WTC11 (cell line): ENCODE results near the gene GPR176. TPM values are rescaled to one million over a fixed set of nuclear protein-coding genes. Genes with fewer than 3 reads are reported as not detected.

Experiments used
- ATAC-seq: fragments of 200-7000 bp; cut with Tn5 transposase; 2 replicates; pipeline ENCODE4 v1.10.0; 2021; ENCODE audit warnings: mild to moderate bottlenecking, moderate library complexity
- CTCF ChIA-PET: fragments of 300-600 bp; sonication (Branson Sonifier 250); formaldehyde crosslinking; loops from one replicate; lab custom pipeline; 2021; ENCODE audit warnings: antibody characterized with exemption; lab: Charles Lee
- POLR2A ChIA-PET: fragments of 350-600 bp; sonication (Branson Sonifier 250); formaldehyde crosslinking; loops from one replicate; lab custom pipeline; 2021; ENCODE audit warnings: antibody characterized with exemption; lab: Charles Lee
- DNase-seq: peaks from one replicate; pipeline ENCODE4 v3.0.0; 2021; ENCODE audit warnings: low spot score
- H3K27ac Mint-ChIP-seq: 2 replicates; pipeline ENCODE4 v1.8.0; 2021; ENCODE audit warnings: mixed read lengths
- H3K27me3 Mint-ChIP-seq: 2 replicates; pipeline ENCODE4 v1.8.0; 2021; ENCODE audit warnings: low read depth, mild to moderate bottlenecking, moderate library complexity, mixed read lengths
- H3K36me3 Mint-ChIP-seq: 2 replicates; pipeline ENCODE4 v1.8.0; 2021; ENCODE audit warnings: mixed read lengths
- H3K4me1 Mint-ChIP-seq: 2 replicates; pipeline ENCODE4 v1.8.0; 2022; ENCODE audit warnings: mixed read lengths
- H3K4me3 Mint-ChIP-seq: 2 replicates; pipeline ENCODE4 v1.8.0; 2021; ENCODE audit warnings: mild to moderate bottlenecking, moderate library complexity, mixed read lengths
- H3K9me3 Mint-ChIP-seq: 2 replicates; pipeline ENCODE4 v1.8.0; 2021; ENCODE audit warnings: mixed read lengths
- ARID4B ChIP-seq: sonication (generic); formaldehyde crosslinking; IDR thresholded peaks from 2 replicates; pipeline ENCODE4 v1.8.0; 2023; ENCODE audit warnings: missing genetic modification reagents, mild to moderate bottlenecking, borderline replicate concordance
- ATF3 ChIP-seq: sonication (generic); formaldehyde crosslinking; conservative IDR thresholded peaks from 2 replicates; pipeline ENCODE4 v1.8.1; 2022; ENCODE audit warnings: mild to moderate bottlenecking, missing genetic modification reagents
- CREM ChIP-seq: sonication (generic); formaldehyde crosslinking; IDR thresholded peaks from 2 replicates; pipeline ENCODE4 v1.8.1; 2022; ENCODE audit warnings: mild to moderate bottlenecking, missing genetic modification reagents, moderate library complexity
- CTCF ChIP-seq: fragments of 200-600 bp; IDR thresholded peaks from 2 replicates; pipeline ENCODE4 v1.8.0; 2022; ENCODE audit warnings: antibody characterized with exemption
- ELF4 ChIP-seq: sonication (generic); formaldehyde crosslinking; IDR thresholded peaks from 2 replicates; pipeline ENCODE4 v1.8.1; 2022; ENCODE audit warnings: low read depth, mild to moderate bottlenecking, moderate library complexity, missing genetic modification reagents
- ESRRA ChIP-seq: sonication (generic); formaldehyde crosslinking; IDR thresholded peaks from 2 replicates; pipeline ENCODE4 v1.8.1; 2022; ENCODE audit warnings: mild to moderate bottlenecking, missing genetic modification reagents, borderline replicate concordance
- FOXK1 ChIP-seq: sonication (generic); formaldehyde crosslinking; IDR thresholded peaks from 2 replicates; pipeline ENCODE4 v1.8.0; 2022; ENCODE audit warnings: mild to moderate bottlenecking, moderate library complexity, missing genetic modification reagents
- HMGXB4 ChIP-seq: sonication (generic); formaldehyde crosslinking; IDR thresholded peaks from 2 replicates; pipeline ENCODE4 v1.8.1; 2023; ENCODE audit warnings: mild to moderate bottlenecking, moderate library complexity, missing genetic modification reagents
- IRF2 ChIP-seq: sonication (generic); formaldehyde crosslinking; IDR thresholded peaks from 2 replicates; pipeline ENCODE4 v1.8.0; 2022; ENCODE audit warnings: low read depth, missing genetic modification reagents, borderline replicate concordance
- JAZF1 ChIP-seq: fragments of 250-450 bp; sonication (Bioruptor Pico); IDR thresholded peaks from 2 replicates; pipeline ENCODE4 v1.9.0; 2021; ENCODE audit warnings: moderate library complexity, mild to moderate bottlenecking, inconsistent platforms
- JUN ChIP-seq: sonication (generic); formaldehyde crosslinking; IDR thresholded peaks from 2 replicates; pipeline ENCODE4 v1.8.0; 2023; ENCODE audit warnings: mild to moderate bottlenecking, missing genetic modification reagents
- KAT7 ChIP-seq: sonication (generic); formaldehyde crosslinking; IDR thresholded peaks from 2 replicates; pipeline ENCODE4 v1.8.1; 2023; ENCODE audit warnings: missing genetic modification reagents, mild to moderate bottlenecking, borderline replicate concordance
- NFATC4 ChIP-seq: fragments of 250-450 bp; sonication (Bioruptor Pico); IDR thresholded peaks from 2 replicates; pipeline ENCODE4 v1.9.0; 2021; ENCODE audit warnings: mild to moderate bottlenecking
- NFE2L1 ChIP-seq: sonication (generic); formaldehyde crosslinking; IDR thresholded peaks from 2 replicates; pipeline ENCODE4 v1.8.1; 2023; ENCODE audit warnings: missing genetic modification reagents
- NR1H2 ChIP-seq: sonication (generic); formaldehyde crosslinking; IDR thresholded peaks from 2 replicates; pipeline ENCODE4 v1.9.0; 2021; ENCODE audit warnings: mild to moderate bottlenecking, moderate library complexity, missing genetic modification reagents
- NR2C2 ChIP-seq: sonication (generic); formaldehyde crosslinking; IDR thresholded peaks from 2 replicates; pipeline ENCODE4 v1.8.0; 2022; ENCODE audit warnings: mild to moderate bottlenecking, missing genetic modification reagents
- PRRX2 ChIP-seq: fragments of 250-450 bp; sonication (Bioruptor Pico); IDR thresholded peaks from 2 replicates; pipeline ENCODE4 v1.8.0; 2021; ENCODE audit warnings: mild to moderate bottlenecking
- SMAD4 ChIP-seq: sonication (generic); formaldehyde crosslinking; IDR thresholded peaks from 2 replicates; pipeline ENCODE4 v1.8.0; 2022; ENCODE audit warnings: mild to moderate bottlenecking, missing genetic modification reagents
- SOX15 ChIP-seq: fragments of 250-450 bp; sonication (Bioruptor Pico); IDR thresholded peaks from 2 replicates; pipeline ENCODE4 v1.9.0; 2021; ENCODE audit warnings: mild to moderate bottlenecking
- TEAD4 ChIP-seq: sonication (generic); formaldehyde crosslinking; IDR thresholded peaks from 2 replicates; pipeline ENCODE4 v1.8.0; 2022; ENCODE audit warnings: mild to moderate bottlenecking, missing genetic modification reagents
- ZBTB21 ChIP-seq: sonication (generic); formaldehyde crosslinking; IDR thresholded peaks from 2 replicates; pipeline ENCODE4 v1.8.1; 2023; ENCODE audit warnings: mild to moderate bottlenecking, missing genetic modification reagents, borderline replicate concordance
- ZNF121 ChIP-seq: sonication (generic); formaldehyde crosslinking; IDR thresholded peaks from 2 replicates; pipeline ENCODE4 v1.8.0; 2023; ENCODE audit warnings: missing genetic modification reagents
- ZNF138 ChIP-seq: sonication (generic); formaldehyde crosslinking; conservative IDR thresholded peaks from 2 replicates; pipeline ENCODE4 v1.8.1; 2022; ENCODE audit warnings: mild to moderate bottlenecking, moderate library complexity, missing genetic modification reagents
- ZNF263 ChIP-seq: sonication (generic); formaldehyde crosslinking; IDR thresholded peaks from 2 replicates; pipeline ENCODE4 v1.8.1; 2022; ENCODE audit warnings: low read depth, mild to moderate bottlenecking, moderate library complexity, missing genetic modification reagents
- ZNF281 ChIP-seq: sonication (generic); formaldehyde crosslinking; IDR thresholded peaks from 2 replicates; pipeline ENCODE4 v1.8.0; 2023; ENCODE audit warnings: mild to moderate bottlenecking, missing genetic modification reagents
- ZNF317 ChIP-seq: sonication (generic); formaldehyde crosslinking; IDR thresholded peaks from 2 replicates; pipeline ENCODE4 v1.8.1; 2023; ENCODE audit warnings: low read depth, mild to moderate bottlenecking, moderate library complexity, missing genetic modification reagents, borderline replicate concordance
- ZNF671 ChIP-seq: fragments of 250-450 bp; sonication (Bioruptor Pico); IDR thresholded peaks from 2 replicates; pipeline ENCODE4 v1.8.0; 2021; ENCODE audit warnings: mild to moderate bottlenecking
- total RNA-seq: library from RNA; stranded (reverse); gene quantifications from 3 replicates; pipeline ENCODE4 v1.2.3, GENCODE V29; 2021

Gene GPR176
- total RNA-seq, 1 experiment from 2014 or later, result 117 TPM

GRCh38 chr15:39796601-39797000 is 123.5 kb downstream of the GPR176 start (continued):
- TF ChIP-seq ARID4B (CRISPR knock-in tag) (no peak), ZNF263 (CRISPR knock-in tag) (no peak), IRF2 (no peak)

- H3K9me3 Mint-ChIP-seq, result no peaks in the 10 kb centered on the region
- TF ChIP-seq SMAD4, result no peak
- no peak for TF ChIP-seq ATF3 (CRISPR knock-in tag)
- TF ChIP-seq FOXK1 (CRISPR knock-in tag), result no peak
- TF ChIP-seq ZNF671 (CRISPR knock-in tag), result no peak
- no peak for TF ChIP-seq PRRX2 (CRISPR knock-in tag)
- no peak for TF ChIP-seq ZNF138 (CRISPR knock-in tag)
- no peak for TF ChIP-seq ESRRA
- no peak for TF ChIP-seq NR2C2
- TF ChIP-seq CREM (CRISPR knock-in tag), result no peak
- TF ChIP-seq CTCF, result no peak
- TF ChIP-seq HMGXB4 (CRISPR knock-in tag), result no peak
- TF ChIP-seq, all 79 proteins: peak for 0
- ChIA-PET POLR2A (no interaction called here), CTCF (no interaction called here)
- Mint-ChIP-seq H3K4me1 (peaks cover 27% of the 10 kb centered on the region), H3K4me3 (no peak overlapping the region), H3K27ac (no peak overlapping the region), H3K36me3 (peaks cover 12% of the 10 kb centered on the region), H3K27me3 (no peaks in the 10 kb centered on the region)
- no peak for ATAC-seq
- DNase-seq, result no peak
These were observed 124.6 kb downstream of the GPR176 start for GRCh38 chr15:39795486-39795885.

GRCh38 chr15:39794954-39795353 is 125.1 kb downstream of the GPR176 start:
- peaks cover 7% of the 10 kb centered on the region for H3K36me3 Mint-ChIP-seq
- no peaks in the 10 kb centered on the region for H3K9me3 Mint-ChIP-seq
- H3K4me3 Mint-ChIP-seq, result no peak overlapping the region
- peaks cover 30% of the 10 kb centered on the region for H3K4me1 Mint-ChIP-seq
- POLR2A ChIA-PET, result no interaction called here
- H3K27me3 Mint-ChIP-seq, result no peaks in the 10 kb centered on the region
- CTCF ChIA-PET, result interaction anchor here (0.5 kb wide), 1 partner anchor 8 kb away, joined by 3 read pairs; no protein-coding TSS in a partner anchor
- ATAC-seq, result no peak
- no peak overlapping the region for H3K27ac Mint-ChIP-seq
- no peak for TF ChIP-seq NR1H2 (CRISPR knock-in tag)
- TF ChIP-seq ELF4, result no peak
- no peak for TF ChIP-seq ZBTB21 (CRISPR knock-in tag)
- TF ChIP-seq SOX15, result no peak
- TF ChIP-seq NFE2L1, result no peak
- no peak for TF ChIP-seq ZNF671 (CRISPR knock-in tag)
- TF ChIP-seq TEAD4 (CRISPR knock-in tag), result no peak
- no peak for TF ChIP-seq NFATC4 (CRISPR knock-in tag)
- TF ChIP-seq ZNF121 (CRISPR knock-in tag), result no peak
- no peak for TF ChIP-seq JUN
- no peak for TF ChIP-seq JAZF1 (CRISPR knock-in tag)
- no peak for TF ChIP-seq ZNF281 (CRISPR knock-in tag)
- no peak for TF ChIP-seq ZNF317 (CRISPR knock-in tag)
- TF ChIP-seq KAT7, result no peak
- TF ChIP-seq, all 79 proteins: peak for 0
- DNase-seq, result no peak
